ENCODE results near the gene MADD.
"Not testable (repeated sequence)": the region's sequence is repeated elsewhere in the genome, so short reads cannot be mapped to it uniquely, and the experiment has no call there.

The MADD gene

GRCh38 chr11:47326198-47326597, 56.3 kb downstream of the MADD start:
- no peak for DNase-seq

DNA sequence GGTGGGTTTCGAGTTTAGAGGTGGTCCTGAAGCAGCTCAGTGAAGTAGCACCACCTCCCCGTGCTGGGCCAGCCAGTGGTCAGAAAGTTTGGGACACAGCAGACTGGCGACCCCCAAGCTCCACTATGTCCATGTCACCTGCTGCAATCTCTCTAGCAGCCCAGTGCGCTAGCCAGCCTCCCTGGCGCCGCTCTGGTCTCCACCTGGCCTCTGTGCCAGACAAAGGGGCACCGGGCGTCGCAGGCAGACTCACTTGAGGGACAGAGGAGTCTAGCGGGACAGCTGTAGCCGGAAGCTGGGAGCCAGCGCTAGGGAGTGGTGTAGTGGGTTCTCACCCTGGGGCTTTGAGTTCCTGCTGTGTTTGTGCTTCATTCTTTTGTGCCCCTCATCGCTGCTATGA, 57.1 kb downstream of the MADD start:
- DNase-seq = no peak

DNA sequence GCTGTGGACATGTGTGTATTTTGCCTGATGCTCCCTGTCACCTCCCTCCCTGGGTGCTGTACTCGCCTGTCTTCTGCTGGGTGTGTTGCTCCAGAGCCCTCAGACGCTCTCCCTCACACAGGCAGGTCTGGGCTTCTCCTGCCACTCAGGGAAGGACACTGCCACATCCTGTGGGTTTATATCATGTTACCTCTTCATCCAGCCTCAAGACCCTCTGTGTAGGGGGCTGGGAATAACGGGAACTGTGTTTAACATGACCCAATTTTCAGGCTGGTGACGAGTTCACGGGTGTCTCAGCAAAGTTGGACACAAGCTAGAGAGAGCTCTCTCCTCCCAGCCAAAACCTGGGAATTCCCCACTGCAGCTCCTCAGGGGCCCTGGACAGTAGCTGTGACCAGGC, 58.0 kb downstream of the MADD start:
- DNase-seq = no peak

GRCh38 chr11:47328449-47329390, 58.8 kb downstream of the MADD start:
- DNase-seq = peak; percentile 47

DNA sequence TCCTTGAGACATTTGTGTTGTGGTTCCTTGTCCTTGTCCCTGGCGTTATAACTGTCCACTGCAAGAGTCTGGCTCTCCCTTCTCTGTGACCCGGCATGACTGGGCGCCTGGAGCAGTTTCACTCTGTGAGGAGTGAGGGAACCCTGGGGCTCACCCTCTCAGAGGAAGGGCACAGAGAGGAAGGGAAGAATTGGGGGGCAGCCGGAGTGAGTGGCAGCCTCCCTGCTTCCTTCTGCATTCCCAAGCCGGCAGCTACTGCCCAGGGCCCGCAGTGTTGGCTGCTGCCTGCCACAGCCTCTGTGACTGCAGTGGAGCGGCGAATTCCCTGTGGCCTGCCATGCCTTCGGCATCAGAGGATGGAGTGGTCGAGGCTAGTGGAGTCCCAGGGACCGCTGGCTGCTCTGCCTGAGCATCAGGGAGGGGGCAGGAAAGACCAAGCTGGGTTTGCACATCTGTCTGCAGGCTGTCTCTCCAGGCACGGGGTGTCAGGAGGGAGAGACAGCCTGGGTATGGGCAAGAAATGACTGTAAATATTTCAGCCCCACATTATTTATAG, 59.6 kb downstream of the MADD start:
- no peak for DNase-seq

- no peak for DNase-seq
These were observed 60.3 kb downstream of the MADD start for GRCh38 chr11:47329987-47330931.

DNA sequence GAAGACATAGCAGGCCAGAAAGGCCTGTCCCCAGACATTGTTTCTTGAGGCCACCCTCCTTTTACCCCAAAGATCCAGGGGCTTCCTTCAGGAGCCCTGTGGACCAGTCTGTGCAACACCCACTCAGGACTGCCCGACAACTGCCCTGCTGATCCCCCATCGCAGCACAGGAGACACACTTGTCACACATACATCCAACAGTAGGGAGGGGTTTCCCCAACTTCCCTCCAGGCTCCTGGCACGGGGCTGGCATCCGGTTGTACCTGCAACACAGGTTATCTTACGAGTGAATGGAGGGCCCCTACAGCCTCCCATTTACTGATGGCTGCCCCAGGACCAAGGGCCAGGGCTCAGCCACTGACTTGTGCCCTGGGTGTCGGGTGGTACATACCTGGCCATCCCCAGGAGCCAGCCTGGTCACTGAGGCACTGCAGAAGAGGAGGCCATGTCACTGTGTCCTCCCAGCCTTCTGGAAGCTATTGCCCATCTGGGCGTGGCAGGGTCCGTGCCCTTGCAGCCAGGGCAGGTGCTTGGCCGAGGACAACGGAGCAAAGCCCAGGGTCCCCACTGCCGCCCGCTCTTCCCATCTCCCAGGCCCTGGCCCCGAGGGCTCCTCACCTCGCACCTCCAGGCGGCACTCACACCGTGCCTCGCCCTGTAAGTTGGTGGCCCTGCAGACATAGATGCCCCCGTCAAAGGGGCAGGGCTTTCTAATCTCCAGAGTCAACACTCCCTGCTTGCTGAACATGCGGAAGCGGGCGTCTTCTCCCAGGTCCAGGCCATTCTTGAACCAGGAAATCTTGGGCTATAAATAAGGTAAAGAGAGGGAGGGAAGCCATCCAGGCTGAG, 61.7 kb downstream of the MADD start:
- peak; percentile 49 for DNase-seq

- no peak for DNase-seq
These were observed 62.4 kb downstream of the MADD start for GRCh38 chr11:47332303-47332711.

GRCh38 chr11:47332791-47333525, 63.0 kb downstream of the MADD start:
- DNase-seq = peak; percentile 49

DNA sequence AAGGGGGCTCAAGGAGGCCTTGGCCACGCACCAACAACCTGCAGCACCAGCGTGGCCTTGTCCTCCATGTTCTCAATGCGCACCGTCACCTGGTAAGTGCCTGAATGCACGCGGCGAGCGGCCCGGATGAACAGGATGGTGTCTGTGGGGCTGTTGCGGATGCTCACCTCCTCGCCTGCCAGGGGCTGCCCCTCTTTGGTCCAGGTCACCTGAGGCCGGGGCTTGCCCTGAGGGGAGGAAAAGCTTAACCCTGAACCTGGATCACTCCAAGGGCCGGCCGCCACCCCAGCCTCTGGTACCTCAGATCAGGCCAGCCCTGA, 63.6 kb downstream of the MADD start:
- DNase-seq = no peak

- DNase-seq = no peak
These were observed 64.0 kb downstream of the MADD start for GRCh38 chr11:47333886-47334443.

- DNase-seq = not testable (repeated sequence)
These were observed 64.9 kb downstream of the MADD start for GRCh38 chr11:47334699-47335411.

- no peak for DNase-seq
These were observed 65.8 kb downstream of the MADD start for GRCh38 chr11:47335733-47336132.

DNA sequence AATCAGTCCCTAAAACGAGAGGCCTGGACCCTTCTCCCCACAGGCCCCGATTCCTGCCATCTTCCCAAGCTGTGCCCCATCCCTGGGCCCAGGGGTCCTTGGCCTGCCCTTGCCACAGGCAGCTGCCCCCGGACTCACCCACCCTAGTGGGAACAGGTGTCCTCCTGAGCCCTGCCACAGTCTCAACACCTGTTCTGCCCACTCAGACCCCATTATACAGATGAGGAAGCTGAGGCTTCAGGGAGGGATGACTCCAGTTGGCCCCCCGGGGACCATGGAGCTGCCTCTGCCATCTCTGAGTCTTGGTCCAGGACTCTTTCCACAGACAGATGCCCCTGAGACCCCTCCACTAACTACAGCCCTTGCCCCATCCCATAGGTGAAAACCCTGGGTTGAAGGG, 66.7 kb downstream of the MADD start:
- no peak for DNase-seq

GRCh38 chr11:47337229-47337924, 67.4 kb downstream of the MADD start:
- no peak for DNase-seq

DNA sequence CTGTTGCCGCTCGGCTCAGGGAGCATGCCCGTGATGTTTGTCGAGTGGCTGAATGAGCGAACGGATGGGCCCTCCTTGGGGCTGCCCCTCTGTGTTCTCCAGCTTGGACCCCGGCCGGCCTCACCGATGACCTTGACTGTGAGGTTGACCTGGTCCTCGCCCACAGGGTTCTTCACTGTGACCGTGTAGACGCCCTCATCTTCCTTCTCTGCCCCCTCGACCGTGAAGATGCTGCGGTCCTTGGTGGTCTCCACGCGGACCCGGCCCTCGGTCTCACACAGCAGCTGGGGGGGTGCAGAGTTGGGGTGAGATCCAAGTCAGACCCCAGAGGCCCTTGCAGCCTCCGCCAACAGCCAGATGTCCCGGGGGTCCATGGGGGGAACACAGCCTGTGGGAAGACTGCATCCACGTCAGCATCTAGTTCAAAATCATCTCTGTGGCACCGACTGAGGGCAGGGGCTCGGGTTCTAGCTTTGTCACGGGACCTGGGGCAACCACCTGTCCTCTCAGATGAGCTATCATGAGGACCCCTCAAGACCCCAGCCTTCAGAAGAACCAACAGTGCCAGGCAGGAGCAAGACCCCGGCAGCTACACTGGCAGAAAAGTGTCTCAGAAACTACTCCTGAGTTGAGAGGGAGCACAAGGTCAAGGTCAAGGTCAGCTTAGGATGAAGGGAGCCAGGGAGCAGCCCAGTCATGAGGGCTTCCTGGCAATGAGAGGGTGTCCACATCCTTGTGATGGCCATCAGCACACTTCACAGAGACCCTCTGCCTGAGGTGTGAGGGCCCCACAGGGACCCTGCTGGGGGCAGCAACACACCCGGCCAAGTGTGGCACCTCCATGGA, 68.7 kb downstream of the MADD start:
- DNase-seq = no peak

GRCh38 chr11:47340010-47340409, 70.1 kb downstream of the MADD start:
- no peak for DNase-seq

DNA sequence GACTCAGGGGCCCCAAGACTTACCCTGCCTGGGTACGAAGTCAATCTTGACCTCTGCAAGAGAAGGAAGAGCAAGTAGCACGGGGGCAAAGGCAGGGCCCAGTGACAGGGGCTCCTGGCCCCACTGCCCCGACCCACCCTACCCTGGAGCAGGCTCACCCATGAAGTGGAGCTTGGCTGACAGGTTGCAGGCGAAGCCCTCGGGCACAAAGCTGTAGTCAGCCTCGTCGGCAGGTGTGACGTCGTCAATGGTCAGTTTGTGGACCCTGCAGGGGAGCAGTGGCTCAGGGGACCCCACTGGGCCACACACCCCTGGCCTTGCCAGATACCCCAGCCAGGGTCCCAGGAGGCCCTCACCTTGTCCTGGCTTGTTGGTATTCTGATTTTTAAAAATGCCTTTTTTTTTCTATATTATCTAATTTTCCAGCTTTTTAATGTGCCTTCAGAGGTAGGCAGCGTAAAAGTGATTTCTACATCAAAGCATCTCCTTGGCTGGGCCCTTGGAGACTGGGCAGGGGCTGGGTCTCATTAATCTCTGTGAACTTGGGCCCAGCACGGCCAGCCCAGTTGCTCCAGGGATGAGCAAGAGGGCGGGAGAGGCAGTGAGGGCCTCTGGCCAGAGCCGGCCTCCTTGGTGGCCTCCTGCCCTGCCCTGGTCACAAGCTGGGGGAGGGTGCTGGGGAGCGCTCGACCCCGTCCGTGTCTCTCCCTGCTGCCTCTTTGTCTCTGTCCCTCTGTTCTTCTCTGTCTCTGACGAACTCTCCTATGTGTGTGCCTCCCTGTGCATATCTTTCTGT, 71.2 kb downstream of the MADD start:
- no peak for DNase-seq

All from islet precursor cell (in vitro differentiated cells).